NCI-H2196 treated with DMSO at 0.1 percent for 48 hours (cell line): Measurements from ENCODE around the gene PCDHGA8.
"Not testable (repeated sequence)": the region's sequence is repeated elsewhere in the genome, so short reads cannot be mapped to it uniquely, and the experiment has no call there.

Experiments used
- DNase-seq: peaks from one replicate; lab custom pipeline; 2025; ENCODE audit not compliant: unreplicated experiment; lab: John Stamatoyannopoulos, UW

PCDHGA8 gene

DNA sequence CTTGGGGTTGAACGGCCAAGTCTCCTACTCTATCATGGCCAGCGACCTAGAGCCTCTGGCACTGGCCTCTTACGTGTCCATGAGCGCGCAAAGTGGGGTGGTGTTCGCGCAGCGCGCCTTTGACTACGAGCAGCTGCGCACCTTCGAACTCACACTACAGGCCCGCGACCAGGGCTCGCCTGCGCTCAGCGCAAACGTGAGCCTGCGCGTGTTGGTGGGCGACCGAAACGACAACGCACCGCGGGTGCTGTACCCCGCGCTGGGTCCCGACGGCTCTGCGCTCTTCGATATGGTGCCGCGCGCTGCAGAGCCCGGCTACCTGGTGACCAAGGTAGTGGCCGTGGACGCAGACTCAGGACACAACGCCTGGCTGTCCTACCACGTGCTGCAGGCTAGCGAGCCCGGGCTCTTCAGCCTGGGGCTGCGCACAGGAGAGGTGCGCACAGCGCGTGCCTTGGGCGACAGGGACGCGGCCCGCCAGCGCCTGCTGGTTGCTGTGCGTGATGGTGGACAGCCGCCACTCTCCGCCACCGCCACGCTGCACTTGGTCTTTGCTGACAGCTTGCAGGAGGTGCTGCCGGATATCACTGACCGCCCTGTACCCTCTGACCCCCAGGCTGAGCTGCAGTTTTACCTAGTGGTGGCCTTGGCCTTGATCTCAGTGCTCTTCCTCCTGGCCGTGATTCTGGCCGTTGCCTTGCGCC lies 7.3 kb downstream of the PCDHGA8 start:
- no peak for DNase-seq

- no peak for DNase-seq
These were observed 10.3 kb downstream of the PCDHGA8 start, which contains the start of gene PCDHGA9 for GRCh38 chr5:141402553-141403243. TSS of gene PCDHGA9 (plus strand) at chr5:141402778. CDS start at chr5:141402953, 175 bp downstream.

GRCh38 chr5:141403387-141403786 lies 11.0 kb downstream of the PCDHGA8 start:
- DNase-seq, result no peak

- peak; percentile 70 for DNase-seq
These were observed 15.5 kb downstream of the PCDHGA8 start, which contains the start of gene PCDHGB6 for GRCh38 chr5:141407790-141408505. TSS of gene PCDHGB6 (plus strand) at chr5:141408021. CDS start at chr5:141408203, 182 bp downstream.

DNA sequence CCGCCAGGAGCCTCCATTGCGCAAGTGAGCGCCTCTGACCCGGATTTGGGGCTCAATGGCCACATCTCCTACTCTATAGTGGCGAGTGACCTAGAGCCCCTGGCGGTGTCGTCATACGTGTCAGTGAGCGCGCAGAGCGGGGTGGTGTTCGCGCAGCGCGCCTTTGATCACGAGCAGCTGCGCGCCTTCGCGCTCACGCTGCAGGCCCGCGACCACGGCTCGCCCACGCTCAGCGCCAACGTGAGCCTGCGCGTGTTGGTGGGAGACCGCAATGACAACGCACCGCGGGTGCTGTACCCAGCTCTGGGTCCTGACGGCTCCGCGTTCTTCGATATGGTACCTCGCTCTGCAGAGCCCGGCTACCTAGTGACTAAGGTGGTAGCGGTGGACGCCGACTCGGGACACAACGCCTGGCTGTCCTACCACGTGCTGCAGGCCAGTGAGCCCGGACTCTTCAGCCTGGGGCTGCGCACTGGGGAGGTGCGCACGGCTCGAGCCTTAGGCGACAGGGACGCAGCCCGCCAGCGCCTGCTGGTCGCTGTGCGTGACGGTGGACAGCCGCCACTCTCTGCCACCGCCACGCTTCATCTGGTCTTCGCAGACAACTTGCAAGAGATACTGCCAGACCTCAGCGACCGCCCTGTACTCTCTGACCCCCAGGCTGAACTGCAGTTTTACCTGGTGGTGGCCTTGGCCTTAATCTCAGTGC lies 17.3 kb downstream of the PCDHGA8 start:
- DNase-seq, result no peak

GRCh38 chr5:141411575-141411974 lies 19.1 kb downstream of the PCDHGA8 start:
- DNase-seq, result no peak

GRCh38 chr5:141412854-141413539 lies 20.6 kb downstream of the PCDHGA8 start, which contains the start of gene PCDHGA10:
TSS of gene PCDHGA10 (plus strand) at chr5:141412987. CDS start at chr5:141413176, 189 bp downstream.
- DNase-seq, result no peak

DNA sequence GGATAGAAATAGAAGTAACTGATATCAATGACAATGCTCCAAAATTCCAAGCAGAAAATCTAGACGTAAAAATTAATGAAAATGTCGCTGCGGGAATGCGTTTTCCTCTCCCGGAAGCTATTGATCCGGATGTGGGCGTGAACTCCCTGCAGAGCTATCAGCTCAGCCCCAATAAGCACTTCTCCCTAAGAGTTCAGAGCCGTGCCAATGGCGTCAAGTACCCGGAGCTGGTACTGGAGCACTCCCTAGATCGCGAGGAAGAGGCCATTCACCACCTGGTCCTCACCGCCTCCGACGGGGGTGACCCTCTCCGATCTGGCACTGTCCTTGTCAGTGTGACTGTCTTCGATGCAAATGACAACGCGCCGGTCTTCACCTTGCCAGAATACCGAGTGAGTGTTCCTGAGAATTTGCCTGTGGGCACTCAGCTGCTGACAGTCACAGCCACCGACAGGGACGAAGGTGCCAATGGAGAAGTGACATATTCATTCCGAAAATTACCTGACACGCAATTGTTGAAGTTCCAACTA lies 21.2 kb downstream of the PCDHGA8 start:
- no peak for DNase-seq

- DNase-seq, result not testable (repeated sequence)
These were observed 22.3 kb downstream of the PCDHGA8 start for GRCh38 chr5:141414548-141415274.

- not testable (repeated sequence) for DNase-seq
These were observed 22.8 kb downstream of the PCDHGA8 start for GRCh38 chr5:141415275-141415618.

DNA sequence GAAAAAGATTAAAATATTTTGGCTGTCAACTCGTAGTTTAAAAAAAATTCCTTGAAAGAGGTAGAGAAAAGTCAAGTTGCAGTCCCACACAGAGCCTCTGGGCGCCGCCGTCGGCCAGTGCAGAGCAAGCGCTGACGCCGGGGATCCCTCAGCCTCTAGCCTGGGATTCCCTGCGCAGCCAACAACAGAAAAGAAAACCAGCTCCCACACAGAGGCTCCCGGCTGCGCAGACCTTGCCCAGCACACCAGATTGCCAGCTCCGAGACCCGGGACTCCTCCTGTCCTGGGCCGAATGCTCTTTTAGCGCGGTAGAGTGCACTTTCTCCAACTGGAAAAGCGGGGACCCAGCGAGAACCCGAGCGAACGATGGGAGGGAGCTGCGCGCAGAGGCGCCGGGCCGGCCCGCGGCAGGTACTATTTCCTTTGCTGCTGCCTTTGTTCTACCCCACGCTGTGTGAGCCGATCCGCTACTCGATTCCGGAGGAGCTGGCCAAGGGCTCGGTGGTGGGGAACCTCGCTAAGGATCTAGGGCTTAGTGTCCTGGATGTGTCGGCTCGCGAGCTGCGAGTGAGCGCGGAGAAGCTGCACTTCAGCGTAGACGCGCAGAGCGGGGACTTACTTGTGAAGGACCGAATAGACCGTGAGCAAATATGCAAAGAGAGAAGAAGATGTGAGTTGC lies 25.2 kb downstream of the PCDHGA8 start, which contains the start of gene PCDHGB7:
PCDHGB7 (plus strand) TSS at position 184 of the 679 bp plus-strand sequence; CDS start at position 367, 183 bp downstream.
- not testable (repeated sequence) for DNase-seq

DNA sequence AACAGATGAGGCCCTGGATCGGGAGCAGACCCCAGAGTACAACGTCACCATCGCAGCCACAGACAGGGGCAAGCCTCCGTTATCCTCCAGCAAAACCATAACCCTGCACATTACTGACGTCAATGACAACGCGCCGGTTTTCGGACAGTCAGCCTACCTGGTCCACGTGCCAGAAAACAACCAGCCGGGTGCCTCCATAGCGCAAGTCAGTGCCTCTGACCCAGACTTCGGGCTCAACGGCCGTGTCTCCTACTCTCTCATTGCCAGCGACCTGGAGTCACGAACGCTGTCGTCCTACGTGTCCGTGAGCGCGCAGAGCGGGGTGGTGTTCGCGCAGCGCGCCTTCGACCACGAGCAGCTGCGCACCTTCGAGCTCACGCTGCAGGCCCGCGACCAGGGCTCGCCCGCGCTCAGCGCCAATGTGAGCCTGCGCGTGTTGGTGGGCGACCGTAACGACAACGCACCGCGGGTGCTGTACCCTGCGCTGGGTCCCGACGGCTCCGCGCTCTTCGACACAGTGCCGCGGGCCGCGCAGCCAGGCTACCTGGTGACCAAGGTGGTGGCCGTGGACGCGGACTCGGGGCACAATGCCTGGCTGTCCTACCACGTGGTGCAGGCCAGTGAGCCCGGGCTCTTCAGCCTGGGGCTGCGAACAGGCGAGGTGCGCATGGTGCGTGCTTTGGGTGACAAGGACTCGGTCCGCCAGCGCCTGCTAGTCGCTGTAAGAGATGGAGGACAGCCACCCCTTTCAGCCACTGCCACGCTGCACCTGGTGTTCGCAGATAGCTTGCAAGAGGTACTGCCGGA lies 26.8 kb downstream of the PCDHGA8 start:
- no peak for DNase-seq

DNA sequence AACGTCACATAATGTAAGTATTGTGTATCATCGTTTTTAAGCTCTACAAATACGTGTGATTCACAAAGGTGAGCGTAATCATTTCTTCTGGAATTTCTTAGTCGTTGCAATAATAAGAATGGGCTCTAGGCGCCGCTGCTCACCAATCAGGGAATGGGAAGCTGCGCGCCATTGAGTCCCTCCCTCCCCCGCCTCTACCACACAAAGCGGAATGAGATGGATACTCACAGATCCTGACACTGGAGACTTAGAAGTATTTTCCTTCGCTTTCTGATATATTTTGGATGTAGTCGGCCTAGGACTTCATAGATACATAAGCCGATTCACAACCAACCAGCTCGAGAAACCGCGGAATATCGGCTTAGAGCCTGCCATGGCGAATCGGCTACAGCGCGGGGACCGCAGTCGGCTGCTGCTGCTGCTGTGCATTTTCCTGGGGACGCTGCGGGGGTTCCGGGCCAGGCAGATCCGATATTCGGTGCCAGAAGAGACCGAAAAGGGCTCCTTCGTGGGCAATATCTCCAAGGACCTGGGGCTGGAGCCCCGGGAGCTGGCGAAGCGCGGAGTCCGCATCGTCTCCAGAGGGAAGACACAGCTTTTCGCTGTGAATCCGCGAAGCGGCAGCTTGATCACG lies 28.5 kb downstream of the PCDHGA8 start, which contains the start of gene PCDHGA11:
PCDHGA11 (plus strand) TSS at position 197 of the 634 bp plus-strand sequence; CDS start at position 374, 177 bp downstream.
- DNase-seq, result no peak

GRCh38 chr5:141421489-141421855 lies 29.0 kb downstream of the PCDHGA8 start:
- DNase-seq, result no peak

- DNase-seq, result no peak
These were observed 30.4 kb downstream of the PCDHGA8 start for GRCh38 chr5:141422742-141423291.

GRCh38 chr5:141427783-141428426 lies 35.5 kb downstream of the PCDHGA8 start:
- DNase-seq, result no peak
